GM08714 (cell line): ENCODE results near the gene RTP5.
"Not testable (repeated sequence)": the region's sequence is repeated elsewhere in the genome, so short reads cannot be mapped to it uniquely, and the experiment has no call there.

Source experiments
- H3K4me3 ChIP-seq: fragments of 200-500 bp; sonication (Bioruptor generic); 2 replicates; pipeline ENCODE4 v1.5.1; 2014; ENCODE audit warnings: mild to moderate bottlenecking, low read length, inconsistent platforms
- ZNF274 ChIP-seq: IDR thresholded peaks from 2 replicates; pipeline ENCODE4 v1.6.1; 2012; ENCODE audit warnings: mild to moderate bottlenecking, low read depth, low read length

Gene RTP5

GRCh38 chr2:241901500-241902351 is 32.2 kb downstream of the RTP5 start:
- no peak for TF ChIP-seq ZNF274

GRCh38 chr2:241902357-241902991 is 32.9 kb downstream of the RTP5 start:
- TF ChIP-seq ZNF274: no peak
- no peak overlapping the region for H3K4me3 ChIP-seq

More at GRCh38 chr2:241901500-241902351, 32.2 kb downstream of the RTP5 start:
- no peak overlapping the region for H3K4me3 ChIP-seq

GRCh38 chr2:241903121-241904010 is 33.8 kb downstream of the RTP5 start:
- H3K4me3 ChIP-seq: no peak overlapping the region

GRCh38 chr2:241904011-241904718 is 34.6 kb downstream of the RTP5 start:
- no peak overlapping the region for H3K4me3 ChIP-seq
- TF ChIP-seq ZNF274: no peak

More at GRCh38 chr2:241903121-241904010, 33.8 kb downstream of the RTP5 start:
- no peak for TF ChIP-seq ZNF274

GRCh38 chr2:241904791-241905710 is 35.5 kb downstream of the RTP5 start:
- TF ChIP-seq ZNF274: no peak
- no peak overlapping the region for H3K4me3 ChIP-seq

GRCh38 chr2:241905716-241906377 is 36.3 kb downstream of the RTP5 start:
- H3K4me3 ChIP-seq: no peak overlapping the region
- no peak for TF ChIP-seq ZNF274

GRCh38 chr2:241906378-241906770 is 36.8 kb downstream of the RTP5 start:
- not testable (repeated sequence) for H3K4me3 ChIP-seq

- H3K4me3 ChIP-seq: no peak overlapping the region
- no peak for TF ChIP-seq ZNF274
These were observed 37.5 kb downstream of the RTP5 start for GRCh38 chr2:241906826-241907570.

GRCh38 chr2:241907831-241908230 is 38.3 kb downstream of the RTP5 start:
- H3K4me3 ChIP-seq: not testable (repeated sequence)

GRCh38 chr2:241908686-241909420 is 39.3 kb downstream of the RTP5 start:
- H3K4me3 ChIP-seq: no peak overlapping the region
- no peak for TF ChIP-seq ZNF274

- H3K4me3 ChIP-seq: no peak overlapping the region
- no peak for TF ChIP-seq ZNF274
These were observed 40.2 kb downstream of the RTP5 start for GRCh38 chr2:241909769-241910168.
